Fibroblast of the conjunctiva (primary cell): ENCODE results near the gene TLE5.
"Not testable (repeated sequence)": the region's sequence is repeated elsewhere in the genome, so short reads cannot be mapped to it uniquely, and the experiment has no call there.

Experiments
- DNase-seq: peaks from one replicate; pipeline ENCODE4 v3.0.0-alpha.2; 2010; ENCODE audit warnings: low read depth

The TLE5 gene

DNA sequence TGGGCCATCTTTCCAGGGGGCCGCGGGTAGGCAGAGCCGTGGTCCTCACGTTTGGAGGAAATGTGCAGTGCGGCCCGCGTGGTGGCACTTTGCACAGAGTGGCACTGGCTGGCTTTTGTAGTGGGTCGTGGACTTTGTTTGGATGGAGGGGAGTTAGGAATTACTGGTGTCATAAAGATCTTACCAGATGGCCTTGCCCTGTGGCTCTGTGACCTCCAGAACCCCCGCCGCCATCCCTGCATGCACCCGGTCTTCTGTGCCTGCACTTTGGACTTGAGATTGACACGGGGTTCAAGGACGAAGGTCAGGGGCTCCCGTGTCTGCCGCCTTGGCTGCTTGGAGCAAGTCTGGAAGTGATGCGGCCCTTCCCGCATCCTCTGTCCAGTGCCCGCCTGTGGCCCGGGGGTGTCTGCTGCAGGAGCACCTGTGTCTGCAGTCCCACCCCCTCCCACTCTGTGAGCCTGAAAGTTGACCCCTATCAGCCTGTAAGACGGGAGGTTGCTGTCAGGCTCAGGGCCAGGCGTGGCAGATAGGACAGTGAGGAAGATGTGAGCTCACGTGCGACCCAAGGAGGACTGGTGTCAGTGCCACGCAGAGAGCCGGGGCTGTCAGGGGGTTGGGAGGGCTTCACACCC, 34.1 kb upstream of the TLE5 start:
- no peak for DNase-seq

GRCh38 chr19:3095441-3096191, 33.3 kb upstream of the TLE5 start:
- DNase-seq, result no peak

DNA sequence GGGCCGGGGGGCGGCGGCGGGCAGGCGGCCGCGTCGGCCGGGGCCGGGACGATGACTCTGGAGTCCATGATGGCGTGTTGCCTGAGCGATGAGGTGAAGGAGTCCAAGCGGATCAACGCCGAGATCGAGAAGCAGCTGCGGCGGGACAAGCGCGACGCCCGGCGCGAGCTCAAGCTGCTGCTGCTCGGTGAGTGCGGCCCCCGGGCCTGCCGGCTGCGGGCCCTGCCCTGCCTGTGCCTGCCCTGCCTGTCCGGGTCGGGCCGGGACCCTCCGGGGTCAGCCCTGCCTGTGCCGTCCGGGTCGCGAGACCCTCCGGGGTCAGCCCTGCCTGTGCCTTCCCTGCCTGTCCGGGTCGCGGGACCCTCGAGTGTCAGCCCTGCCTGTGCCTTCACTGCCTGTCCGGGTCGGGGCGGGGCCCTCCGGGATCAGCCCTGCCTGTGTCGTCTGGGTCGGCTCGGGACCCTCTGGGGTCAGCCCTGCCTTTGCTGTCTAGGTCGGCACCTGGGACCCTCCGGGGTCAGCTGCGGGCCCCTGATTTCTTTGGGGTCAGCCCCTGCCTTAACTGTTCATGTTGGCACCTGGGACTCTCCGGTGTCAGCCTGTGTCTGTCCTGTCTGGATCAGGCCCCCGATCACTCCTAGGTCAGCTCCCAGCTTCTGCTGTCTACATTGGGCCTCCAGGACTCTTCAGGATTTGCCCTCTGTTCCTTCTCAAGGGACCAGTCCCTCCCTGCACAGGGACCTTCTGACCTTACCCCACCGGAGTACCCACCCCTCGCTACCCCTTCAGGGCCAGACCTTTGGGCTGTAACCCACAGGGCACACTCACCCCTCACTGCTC, 32.5 kb upstream of the TLE5 start:
- no peak for DNase-seq

DNA sequence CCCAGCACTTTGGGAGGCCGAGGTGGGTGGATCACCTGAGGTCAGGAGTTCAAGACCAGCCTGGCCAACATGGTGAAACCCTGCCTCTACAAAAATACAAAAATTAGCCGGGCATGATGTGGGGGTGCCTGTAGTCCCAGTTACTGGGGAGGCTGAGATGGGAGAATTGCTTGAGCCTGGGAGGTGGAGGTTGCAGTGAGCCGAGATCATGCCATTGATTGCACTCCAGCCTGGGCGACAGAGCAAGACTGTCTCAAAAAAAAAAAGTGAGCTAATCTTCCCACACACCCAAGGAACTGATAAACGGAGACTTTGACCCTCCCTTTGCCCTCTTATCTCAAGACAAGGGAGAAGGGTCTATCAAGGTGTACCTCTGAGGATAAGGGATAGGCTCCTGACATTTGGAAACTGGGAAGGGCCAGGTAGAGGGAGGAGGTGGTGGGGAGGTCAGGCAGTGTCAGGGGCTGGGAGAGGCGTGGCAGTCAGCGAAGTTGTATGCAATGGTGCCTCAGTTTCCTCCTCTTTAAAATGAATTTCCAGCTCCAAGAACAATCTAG, 27.1 kb upstream of the TLE5 start:
- DNase-seq, result not testable (repeated sequence)

DNA sequence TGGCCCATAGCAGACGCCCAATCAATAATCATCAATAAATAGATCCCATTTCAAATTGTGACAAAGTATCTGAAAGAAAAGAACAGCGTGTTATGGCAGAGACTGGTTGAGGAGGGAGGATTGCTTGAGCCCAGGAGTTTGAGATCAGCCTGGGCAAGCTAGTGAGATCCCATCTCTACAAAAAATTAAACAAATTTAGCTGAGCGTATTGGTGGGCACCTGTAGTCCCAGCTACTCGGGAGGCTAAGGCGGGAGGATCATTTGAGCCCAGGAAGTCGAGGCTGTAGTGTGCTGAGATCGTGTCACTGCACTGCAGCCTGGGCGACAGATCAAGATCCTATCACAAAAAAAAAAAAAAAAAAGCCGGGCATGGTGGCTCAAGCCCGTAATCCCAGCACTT, 25.5 kb upstream of the TLE5 start:
- no peak for DNase-seq

- no peak for DNase-seq
Observed at GRCh38 chr19:3084943-3085342, 22.6 kb upstream of the TLE5 start.

DNA sequence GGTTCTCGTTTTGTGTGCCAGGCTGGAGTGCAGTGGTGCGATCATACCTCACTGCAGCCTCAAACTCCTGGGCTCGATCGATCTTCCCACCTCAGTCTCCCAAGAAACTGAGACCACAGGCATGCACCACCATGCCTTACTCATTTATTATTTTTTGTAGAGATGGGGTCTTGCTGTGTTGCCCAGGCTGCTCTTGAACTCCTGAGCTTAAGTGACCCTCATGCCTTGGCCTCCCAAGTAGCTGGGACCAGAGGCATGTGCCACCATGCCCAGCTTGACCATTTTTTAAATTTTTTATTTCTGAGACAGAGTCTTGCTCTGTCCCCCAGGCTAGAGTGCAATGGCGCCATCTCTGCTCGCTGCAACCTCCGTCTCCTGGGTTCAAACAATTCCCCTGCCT, 21.7 kb upstream of the TLE5 start:
- no peak for DNase-seq

- DNase-seq, result no peak
Observed at GRCh38 chr19:3082331-3082730, 20.0 kb upstream of the TLE5 start.

GRCh38 chr19:3080286-3080685, 18.0 kb upstream of the TLE5 start:
- DNase-seq, result peak; percentile 28

- DNase-seq, result no peak
Observed at GRCh38 chr19:3079578-3079977, 17.3 kb upstream of the TLE5 start.

GRCh38 chr19:3075605-3076431, 13.5 kb upstream of the TLE5 start:
- no peak for DNase-seq

GRCh38 chr19:3073931-3074595, 11.8 kb upstream of the TLE5 start:
- no peak for DNase-seq

GRCh38 chr19:3073159-3073563, 10.9 kb upstream of the TLE5 start:
- peak; percentile 28 for DNase-seq

- DNase-seq, result no peak
Observed at GRCh38 chr19:3071768-3072167, 9.5 kb upstream of the TLE5 start.

DNA sequence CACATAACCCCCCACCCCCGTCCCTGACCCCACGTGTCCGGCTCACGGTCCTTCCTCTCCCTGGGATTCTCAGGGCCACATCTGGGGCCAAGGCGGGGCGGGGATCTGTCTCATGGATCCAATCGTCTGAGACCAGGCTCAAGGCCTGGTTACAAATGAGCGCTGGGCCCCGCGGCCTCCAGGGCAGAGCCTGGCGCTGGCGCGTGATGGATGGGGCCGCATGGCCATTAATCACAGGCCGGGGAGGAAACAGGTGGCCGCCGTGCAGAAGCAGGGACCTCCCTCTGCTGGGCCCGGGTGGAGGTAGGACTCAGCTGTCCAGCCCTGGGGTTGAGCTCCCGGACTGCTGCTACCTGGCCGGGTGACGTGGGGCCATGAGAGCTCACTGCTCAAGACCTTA, 5.8 kb upstream of the TLE5 start:
- no peak for DNase-seq

DNA sequence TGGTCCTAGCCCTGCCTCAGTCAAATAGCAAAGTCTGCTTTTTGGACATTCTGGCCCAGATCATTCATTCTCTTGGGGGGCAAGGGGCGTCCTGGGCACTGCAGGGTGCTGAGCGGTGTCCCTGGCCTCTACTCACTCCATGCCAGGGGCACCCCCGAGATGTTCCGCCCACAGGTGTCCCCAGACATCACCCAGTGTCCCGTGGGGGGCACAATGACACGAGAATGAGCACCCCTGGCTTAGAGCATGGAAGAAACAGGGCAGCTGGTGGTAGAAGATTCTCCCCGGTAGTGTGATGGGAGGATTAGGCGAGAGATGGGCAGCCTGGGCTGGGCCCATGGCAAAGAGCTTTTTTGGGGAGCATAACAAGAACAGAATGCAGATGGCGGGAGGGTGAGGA, 5.3 kb upstream of the TLE5 start:
- DNase-seq, result no peak

GRCh38 chr19:3066482-3067049, 4.3 kb upstream of the TLE5 start:
- DNase-seq, result no peak

GRCh38 chr19:3065675-3066357, 3.5 kb upstream of the TLE5 start:
- no peak for DNase-seq

- no peak for DNase-seq
Observed at GRCh38 chr19:3064011-3064330, 1.7 kb upstream of the TLE5 start.
